ENCODE data around the gene LRFN2.

The LRFN2 gene

DNA sequence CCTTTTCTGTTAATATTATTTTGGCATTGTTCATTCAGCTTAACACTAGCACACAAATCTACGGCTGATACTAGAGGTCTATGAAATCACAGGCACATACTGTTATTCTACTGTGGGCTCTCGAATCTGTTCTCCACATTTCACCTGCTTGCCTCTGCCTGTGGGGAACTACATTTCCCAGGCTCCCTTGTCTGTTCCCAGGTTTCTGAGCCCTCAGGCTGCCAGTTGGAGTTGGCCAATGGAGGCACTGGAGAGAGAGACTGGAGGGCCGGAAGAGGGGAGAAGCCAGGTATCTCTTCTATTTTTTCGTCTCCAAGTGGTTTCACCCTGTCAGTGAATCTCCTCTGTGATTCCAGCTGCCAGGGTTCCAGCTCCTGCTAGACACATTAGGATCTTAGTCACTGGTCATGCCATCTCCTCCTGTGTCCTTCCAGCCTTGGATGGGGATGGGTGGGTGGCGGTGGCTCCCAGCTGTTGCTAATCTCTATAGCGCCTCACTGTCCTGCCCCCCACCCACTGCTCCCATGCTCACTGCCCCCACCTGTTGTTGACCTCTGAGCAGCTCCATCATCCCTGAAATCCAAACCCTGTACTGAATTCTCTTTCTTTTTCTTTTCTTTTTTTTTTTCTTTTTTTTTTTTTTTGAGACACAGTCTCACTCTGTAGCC, 188.2 kb downstream of the LRFN2 start:
- DNase-seq (ENCODE audit: low spot score): no peak

DNA sequence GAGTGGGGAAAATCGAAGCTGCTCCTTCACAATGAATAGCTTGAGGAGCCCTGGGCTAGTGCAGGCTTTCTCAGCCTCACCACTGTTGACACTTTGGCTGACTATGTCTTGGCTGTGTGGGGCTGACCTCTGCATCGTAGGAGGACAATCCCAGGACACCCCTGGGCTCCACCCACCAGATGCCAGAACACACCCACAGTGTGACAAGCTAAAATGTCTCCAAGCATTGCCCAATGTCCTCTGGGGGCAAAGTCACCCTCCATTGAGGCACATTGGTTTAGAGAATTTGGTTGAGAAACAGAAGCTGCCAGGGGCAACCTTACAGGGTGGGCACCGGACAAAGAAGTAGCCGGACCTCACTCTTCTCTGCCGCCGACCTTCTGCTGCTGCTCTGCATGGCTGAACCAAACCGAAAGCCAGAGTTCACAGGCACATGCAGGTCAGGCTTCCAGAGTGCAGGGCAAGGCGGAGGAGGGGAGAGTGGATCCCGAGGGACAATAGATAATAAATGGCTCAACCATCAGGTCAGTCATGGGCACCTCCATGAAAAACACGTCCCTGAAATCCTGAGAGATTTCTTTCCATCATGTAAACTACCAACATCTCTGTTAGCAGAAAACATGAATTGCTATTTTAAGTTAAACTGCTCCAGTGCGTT, 189.0 kb downstream of the LRFN2 start:
- DNase-seq (ENCODE audit: low spot score): no peak

DNA sequence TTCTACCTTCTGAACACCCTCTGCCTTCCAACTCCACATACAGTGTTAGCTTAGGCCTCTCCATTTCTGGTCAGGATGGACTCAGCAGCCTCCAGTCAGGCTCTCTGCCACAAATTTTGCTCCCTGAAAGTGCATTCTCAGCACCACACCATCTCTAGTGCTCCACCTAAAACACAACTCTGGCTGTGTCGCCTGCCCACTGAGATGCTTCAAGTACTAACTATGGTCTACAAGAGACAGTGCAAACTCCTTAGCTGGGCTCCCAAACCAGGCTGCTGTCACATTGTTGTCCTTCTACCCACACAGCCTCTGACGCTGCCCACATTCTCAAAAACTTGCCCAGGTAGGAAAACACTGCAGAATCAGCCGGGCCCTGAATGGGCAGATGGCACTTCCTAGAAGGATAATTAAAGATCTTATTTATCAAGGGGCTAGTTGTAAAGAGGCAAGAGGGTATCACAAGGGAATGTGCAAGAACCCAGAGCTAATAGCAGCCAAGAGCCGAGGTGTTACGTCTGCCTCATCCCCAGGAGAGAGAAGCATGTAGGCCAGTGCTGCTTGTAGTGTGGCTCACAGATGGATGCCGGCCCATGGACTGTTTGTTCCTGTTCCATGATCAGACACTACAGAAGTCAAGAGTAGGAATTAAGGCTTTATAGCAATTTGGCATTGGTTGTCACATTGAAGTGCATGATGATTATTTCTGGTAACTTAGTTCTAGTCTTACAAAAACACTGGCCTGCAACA, 189.7 kb downstream of the LRFN2 start:
- no peak for DNase-seq (ENCODE audit: low spot score)

DNA sequence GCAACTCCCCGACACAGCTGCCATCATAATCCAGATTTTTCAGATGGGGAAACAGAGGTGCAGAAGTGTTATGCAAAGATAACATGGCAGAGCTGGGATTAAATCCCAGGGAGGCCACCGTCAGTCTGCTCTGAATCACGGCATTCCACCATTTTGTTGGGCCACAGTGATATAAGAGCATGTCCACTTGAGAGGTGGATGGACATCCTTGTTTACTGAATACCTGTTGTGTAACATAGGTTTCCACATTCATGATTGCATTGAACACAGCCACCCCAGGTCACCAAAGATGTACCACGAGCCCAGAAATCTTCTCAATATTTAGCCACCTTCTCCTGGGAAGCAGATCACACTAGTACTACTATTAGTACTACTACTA, 191.5 kb downstream of the LRFN2 start:
- no peak for DNase-seq (ENCODE audit: low spot score)

GRCh38 chr6:40395066-40395697, 192.0 kb downstream of the LRFN2 start:
- DNase-seq (ENCODE audit: low spot score): no peak

DNA sequence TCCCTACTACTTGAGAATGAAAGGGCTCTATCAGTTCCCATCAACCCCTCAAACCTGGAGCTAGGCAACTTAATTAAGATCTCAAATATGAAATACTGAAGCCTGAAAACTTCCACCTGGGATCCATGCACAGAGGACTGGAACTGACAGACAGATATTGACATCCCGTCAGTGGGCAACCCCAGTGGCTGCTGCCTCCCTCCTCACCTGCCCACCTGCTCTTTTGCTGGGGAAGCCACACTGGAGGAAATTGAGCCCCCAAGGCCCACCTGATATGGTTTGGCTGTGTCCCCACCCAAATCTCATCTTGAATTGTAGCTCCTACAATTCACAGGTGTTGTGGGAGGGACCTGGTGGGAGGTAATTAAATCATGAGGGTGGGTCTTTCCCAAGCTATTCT, 192.8 kb downstream of the LRFN2 start:
- no peak for DNase-seq (ENCODE audit: low spot score)

- no peak for DNase-seq (ENCODE audit: low spot score)
Observed at GRCh38 chr6:40393641-40394040, 193.5 kb downstream of the LRFN2 start.

DNA sequence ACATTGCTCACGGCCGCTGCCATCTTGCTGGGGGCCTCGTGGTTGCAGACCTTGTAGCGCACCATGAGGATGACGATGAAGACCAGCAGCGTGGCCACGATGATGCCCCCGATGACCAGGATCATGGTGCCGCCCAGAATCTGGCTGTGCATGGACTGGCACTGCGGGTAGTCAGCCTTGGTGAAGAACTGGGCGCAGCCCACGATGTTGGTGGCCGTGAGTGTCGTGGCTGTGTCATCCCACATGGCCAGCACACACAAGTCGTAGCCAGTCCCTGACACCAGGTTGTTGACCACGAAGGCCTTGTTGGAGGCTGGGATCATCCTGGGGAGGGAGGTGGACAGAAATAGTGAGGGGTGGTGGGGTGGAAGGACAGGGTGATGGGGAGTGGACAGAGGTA, 194.6 kb downstream of the LRFN2 start:
- no peak for DNase-seq (ENCODE audit: low spot score)

GRCh38 chr6:40391851-40392517, 195.2 kb downstream of the LRFN2 start:
- DNase-seq (ENCODE audit: low spot score): no peak

DNA sequence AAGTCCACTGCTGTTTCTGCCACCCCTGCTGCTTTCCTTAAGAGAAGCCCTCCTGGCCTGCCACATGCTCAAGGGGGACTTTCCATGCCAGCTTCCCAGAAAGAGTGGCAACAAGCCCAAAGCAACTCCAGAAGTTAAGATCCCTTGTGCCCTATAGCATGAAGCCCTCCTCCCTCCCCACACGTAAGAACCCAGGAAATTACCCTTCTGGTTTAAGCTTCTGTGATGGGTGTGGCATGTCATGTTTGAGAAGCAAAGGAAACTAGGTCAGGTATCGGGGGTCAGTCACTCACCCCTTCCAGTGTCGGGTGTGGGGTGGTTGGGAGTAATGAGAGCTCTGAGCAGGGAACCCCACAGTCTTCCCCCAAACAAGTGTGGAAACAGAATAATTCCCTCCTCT, 196.1 kb downstream of the LRFN2 start:
- no peak for DNase-seq (ENCODE audit: low spot score)

DNA sequence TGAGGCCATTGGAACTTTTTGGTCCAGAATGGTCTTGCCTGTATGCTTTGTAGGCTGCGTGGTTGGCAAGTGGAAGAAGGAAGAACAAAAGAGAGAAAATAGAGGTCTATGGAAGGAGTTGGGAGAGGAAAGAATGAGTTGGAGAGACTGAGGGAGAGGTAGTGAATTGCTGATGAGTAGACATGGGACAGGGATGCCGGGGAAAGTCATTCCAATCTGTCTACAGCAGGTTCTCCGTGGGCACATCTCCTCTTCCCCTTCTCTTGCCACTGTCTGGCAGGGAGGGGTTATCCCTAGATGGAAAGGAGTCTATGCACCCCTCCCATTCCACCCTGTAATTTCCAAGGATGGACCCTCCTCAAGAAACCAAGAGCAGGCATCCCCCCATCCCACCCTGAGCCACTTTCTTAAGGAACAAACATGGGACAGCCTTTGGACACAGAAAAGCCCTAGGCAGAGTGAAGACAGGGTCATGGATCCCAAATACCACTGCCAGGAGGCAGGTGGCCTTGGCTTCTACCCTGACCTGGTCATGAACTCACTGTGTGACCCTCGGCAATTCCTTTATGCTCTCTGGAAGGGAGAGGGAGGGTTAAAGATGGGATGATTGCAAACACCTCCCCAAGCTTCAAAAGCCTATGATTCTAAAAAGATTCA, 196.9 kb downstream of the LRFN2 start:
- DNase-seq (ENCODE audit: low spot score): no peak

GRCh38 chr6:40389254-40389653, 197.9 kb downstream of the LRFN2 start:
- no peak for DNase-seq (ENCODE audit: low spot score)

- DNase-seq (ENCODE audit: low spot score): no peak
Observed at GRCh38 chr6:40387871-40388264, 199.3 kb downstream of the LRFN2 start.

DNA sequence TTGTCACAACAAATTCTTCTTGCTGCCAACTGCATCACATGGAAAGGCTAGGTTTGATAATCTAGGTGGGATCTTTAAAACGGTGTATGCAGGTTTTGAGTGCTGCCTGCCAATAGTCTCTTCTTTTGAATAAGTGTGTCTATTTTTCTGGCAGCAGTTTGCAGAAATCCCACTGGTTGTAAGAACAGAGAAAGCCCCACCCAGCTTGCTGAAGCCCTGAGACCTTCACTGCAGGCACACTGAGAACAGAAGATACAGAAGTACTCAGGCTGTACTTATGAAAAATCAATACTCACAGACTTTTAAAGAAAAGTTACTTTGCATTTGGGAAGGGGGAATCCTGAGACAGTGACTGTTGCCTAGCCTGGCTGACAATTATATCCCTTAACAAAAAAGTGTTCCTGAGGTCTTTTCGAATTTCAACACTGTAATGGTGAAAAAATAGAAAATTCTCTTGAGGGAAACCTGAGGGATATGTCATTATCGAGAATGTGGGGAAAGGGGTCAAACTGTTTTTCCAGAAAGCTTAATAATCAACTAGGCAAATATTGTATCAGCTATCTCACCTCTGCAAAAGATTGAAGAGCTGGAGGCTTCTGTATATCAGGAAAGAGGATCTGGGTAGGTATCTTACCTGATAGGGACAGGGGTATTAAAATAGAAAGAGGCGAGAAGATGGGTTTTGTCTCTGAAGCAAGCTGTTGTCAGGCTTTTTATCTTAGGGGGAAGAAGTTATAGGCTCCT, 199.9 kb downstream of the LRFN2 start:
- DNase-seq (ENCODE audit: low spot score): no peak

DNA sequence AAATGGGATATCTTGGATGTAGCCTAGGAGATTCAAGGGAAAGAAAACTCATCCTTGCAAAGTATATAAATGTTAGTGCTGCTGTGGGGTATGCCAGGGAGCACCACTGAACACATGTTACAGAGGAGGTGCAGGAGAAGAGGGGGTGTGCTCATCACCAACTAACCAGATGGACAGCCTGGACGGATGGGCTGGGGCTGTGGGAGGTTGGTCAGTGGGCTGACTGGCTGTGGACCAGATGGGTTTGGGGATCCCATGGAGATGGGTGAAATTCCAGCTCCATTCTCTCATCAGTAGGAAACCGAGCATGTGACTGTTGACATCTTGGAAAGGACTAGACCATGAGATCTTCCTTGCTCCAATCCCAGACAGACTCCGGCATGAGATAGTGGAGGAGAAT, 201.0 kb downstream of the LRFN2 start:
- no peak for DNase-seq (ENCODE audit: low spot score)

DNA sequence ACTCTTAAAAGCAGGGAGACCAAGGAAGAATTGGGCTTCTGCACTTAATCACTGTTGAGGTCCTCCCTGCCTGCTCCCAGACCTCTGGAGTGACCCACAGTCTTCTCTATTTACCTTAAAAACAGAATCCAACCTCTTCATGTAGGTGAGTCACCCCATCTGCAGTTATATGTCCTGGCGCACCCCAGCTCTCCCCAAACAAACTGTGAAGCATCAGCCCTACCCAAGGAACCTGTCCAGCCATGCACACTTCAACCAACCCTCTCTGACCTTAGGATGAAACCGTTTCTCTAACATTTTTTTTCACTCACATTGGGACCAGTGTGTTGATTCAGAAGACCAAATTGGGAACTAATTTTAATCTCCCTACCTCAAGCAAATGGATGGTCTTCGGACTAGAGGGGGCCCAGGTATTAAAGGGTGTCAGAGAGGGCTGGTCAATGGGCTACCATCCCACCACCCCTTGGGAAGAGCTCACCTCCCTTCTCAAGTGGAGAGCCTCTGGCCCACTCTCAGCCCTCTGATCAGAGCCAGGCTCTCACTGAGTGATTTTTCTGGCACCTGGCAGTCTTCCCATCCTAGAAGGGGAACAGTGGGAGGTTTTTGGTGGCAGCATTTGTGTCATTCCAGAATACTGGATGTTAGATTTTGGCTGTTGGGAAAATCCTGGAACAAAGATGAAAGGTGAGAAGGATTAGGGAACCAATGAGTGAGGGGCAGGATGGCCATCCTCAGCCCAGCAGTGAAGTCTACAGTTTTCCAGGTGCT, 203.6 kb downstream of the LRFN2 start:
- DNase-seq (ENCODE audit: low spot score): no peak

DNA sequence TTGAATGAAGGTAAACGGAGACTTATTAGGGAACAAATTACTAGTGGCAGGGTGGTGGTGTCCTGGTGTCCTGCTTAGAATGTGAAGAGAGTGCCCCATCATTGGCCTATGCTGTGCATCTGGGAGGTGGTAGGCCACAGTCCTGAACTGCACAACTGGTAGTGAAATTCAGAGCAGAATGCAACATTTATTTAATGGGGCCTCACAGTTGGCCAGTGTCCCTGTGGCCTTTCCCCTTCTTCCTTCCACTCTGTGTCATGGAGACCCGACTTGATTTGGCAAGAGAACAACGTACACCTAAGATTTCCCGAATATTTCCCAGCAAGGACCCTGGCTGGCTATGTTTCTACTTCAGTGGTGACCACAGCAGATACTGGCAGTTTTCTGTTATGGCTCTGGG, 206.9 kb downstream of the LRFN2 start:
- no peak for DNase-seq (ENCODE audit: low spot score)

GRCh38 chr6:40379811-40380210, 207.4 kb downstream of the LRFN2 start:
- no peak for DNase-seq (ENCODE audit: low spot score)

- no peak for DNase-seq (ENCODE audit: low spot score)
Observed at GRCh38 chr6:40378725-40379074, 208.5 kb downstream of the LRFN2 start.

GRCh38 chr6:40378071-40378724, 209.0 kb downstream of the LRFN2 start:
- DNase-seq (ENCODE audit: low spot score): no peak
